ENCODE data around the gene ATE1. TPM values are rescaled to one million over a fixed set of nuclear protein-coding genes. Genes with fewer than 3 reads are reported as not detected.
A peak's percentile ranks its signal among the peaks of the same experiment; 100 is the strongest.

The ATE1 gene
- total RNA-seq, 1 donor from 2014 or later = 35.4 TPM

DNA sequence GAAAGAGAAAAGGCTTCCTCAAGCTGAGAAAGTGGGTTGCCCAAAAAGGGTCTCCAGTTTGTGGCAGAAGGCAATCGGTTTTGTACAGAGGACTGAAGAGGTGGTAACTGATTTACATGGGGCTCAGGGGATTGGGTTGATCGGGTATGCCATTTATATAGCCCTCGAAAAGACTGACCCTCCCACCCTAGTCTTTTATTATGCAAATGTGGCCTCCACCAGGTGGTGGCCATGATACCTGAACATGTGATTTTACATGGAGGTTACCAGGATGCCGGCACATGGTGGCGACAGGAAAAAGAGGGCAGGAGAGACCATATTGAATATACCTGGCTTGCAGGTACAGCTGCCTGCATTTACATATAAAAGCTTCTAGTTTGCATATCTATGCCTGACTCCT is 36.7 kb downstream of the ATE1 start:
- TF ChIP-seq, protein P1, sequence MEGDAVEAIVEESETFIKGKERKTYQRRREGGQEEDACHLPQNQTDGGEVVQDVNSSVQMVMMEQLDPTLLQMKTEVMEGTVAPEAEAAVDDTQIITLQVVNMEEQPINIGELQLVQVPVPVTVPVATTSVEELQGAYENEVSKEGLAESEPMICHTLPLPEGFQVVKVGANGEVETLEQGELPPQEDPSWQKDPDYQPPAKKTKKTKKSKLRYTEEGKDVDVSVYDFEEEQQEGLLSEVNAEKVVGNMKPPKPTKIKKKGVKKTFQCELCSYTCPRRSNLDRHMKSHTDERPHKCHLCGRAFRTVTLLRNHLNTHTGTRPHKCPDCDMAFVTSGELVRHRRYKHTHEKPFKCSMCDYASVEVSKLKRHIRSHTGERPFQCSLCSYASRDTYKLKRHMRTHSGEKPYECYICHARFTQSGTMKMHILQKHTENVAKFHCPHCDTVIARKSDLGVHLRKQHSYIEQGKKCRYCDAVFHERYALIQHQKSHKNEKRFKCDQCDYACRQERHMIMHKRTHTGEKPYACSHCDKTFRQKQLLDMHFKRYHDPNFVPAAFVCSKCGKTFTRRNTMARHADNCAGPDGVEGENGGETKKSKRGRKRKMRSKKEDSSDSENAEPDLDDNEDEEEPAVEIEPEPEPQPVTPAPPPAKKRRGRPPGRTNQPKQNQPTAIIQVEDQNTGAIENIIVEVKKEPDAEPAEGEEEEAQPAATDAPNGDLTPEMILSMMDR (conservative IDR thresholded peaks at IDR 0.05) = no peak
- Mint-ChIP-seq H3K4me3 (no peak overlapping the region), H3K9me3 (no peaks in the 10 kb centered on the region), H3K27ac (no peak overlapping the region), H3K36me3 (peaks cover 32% of the 10 kb centered on the region), H3K27me3 (no peaks in the 10 kb centered on the region), H3K4me1 (ENCODE audit: unreplicated experiment) (peaks cover 15% of the 10 kb centered on the region)
- DNase-seq (ENCODE audit: extremely low spot score, unreplicated experiment) = no peak

DNA sequence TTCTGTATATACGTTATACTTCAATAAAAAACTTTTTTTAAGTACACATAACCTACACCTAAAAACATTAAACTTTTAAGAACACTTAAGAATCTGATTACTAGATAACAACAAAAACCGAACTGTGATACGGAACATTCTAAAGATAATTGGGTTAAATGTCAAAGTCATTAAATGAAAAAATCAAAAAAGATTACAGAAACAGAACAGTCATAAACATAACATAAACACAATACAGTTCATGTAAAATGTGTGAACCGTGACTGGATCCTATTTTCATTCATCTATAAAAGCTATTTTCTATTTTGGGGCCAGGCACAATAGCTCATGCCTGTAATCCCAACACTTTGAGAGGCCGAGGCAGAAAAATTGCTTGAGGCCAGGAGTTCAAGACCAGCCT is 38.6 kb downstream of the ATE1 start:
- H3K9me3 Mint-ChIP-seq = no peaks in the 10 kb centered on the region
- H3K27ac Mint-ChIP-seq = no peak overlapping the region
- no peaks in the 10 kb centered on the region for H3K27me3 Mint-ChIP-seq
- H3K36me3 Mint-ChIP-seq = peaks cover 25% of the 10 kb centered on the region
- no peak overlapping the region for H3K4me3 Mint-ChIP-seq
- H3K4me1 Mint-ChIP-seq (ENCODE audit: unreplicated experiment) = peaks cover 15% of the 10 kb centered on the region
- DNase-seq (ENCODE audit: extremely low spot score, unreplicated experiment) = no peak
- TF ChIP-seq, protein P1 (conservative IDR thresholded peaks at IDR 0.05) = no peak

DNA sequence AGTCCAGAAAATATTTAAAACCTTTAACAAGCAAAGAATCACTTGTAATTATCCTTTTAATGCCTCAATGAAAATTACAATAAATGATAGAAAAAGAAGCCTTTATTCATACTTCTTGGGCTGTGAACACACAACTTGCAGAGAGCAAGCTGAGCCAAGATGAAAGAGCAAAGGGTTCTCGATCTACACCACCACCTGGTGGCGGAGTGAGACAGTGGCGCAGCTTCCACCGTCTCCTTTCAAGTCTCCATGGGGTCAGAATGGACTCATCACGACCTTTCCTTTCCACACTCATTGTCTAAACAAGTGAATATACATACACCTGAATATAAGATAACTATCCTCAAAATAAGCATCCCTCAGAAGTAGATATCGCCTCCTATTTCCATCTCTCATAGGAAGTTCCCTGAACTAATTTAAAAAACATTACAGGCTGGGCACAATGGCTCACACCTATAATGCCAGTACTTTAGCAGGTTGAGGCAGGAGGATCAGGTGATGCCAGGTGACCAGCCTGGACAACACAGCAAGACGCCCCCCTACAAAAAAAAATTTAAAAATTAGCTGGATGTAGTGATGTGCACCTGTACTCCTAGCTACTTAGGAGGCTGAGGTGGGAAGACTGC is 40.7 kb downstream of the ATE1 start:
- Mint-ChIP-seq H3K36me3 (peaks cover 24% of the 10 kb centered on the region), H3K27ac (no peak overlapping the region), H3K9me3 (no peaks in the 10 kb centered on the region), H3K4me3 (no peak overlapping the region), H3K27me3 (no peaks in the 10 kb centered on the region), H3K4me1 (ENCODE audit: unreplicated experiment) (peaks cover 14% of the 10 kb centered on the region)
- TF ChIP-seq, protein P1 (conservative IDR thresholded peaks at IDR 0.05) = peak; percentile 91
- DNase-seq (ENCODE audit: extremely low spot score, unreplicated experiment) = no peak

DNA sequence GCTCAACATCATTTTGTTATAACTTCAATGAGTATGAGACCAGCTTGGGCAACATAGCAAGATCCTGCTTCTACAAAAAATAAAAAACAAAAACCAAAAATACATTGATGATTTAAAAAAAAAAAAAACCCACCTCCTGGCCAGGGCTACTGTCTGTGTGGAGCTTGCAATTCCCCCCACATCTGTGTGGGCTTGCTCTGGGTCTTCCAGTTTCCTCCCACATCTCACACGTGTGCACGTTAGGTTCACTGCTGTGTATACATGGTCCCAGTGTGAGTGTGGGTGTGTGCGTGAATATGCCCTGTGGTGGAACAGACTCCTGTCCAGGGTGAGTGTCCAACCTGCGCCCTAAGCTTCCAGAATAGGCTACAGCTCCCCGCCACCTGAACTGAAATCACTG is 41.6 kb downstream of the ATE1 start:
- TF ChIP-seq, protein P1 (conservative IDR thresholded peaks at IDR 0.05) = no peak
- Mint-ChIP-seq H3K4me3 (no peak overlapping the region), H3K27me3 (no peaks in the 10 kb centered on the region), H3K27ac (no peak overlapping the region), H3K36me3 (peaks cover 19% of the 10 kb centered on the region), H3K9me3 (no peaks in the 10 kb centered on the region), H3K4me1 (ENCODE audit: unreplicated experiment) (peaks cover 12% of the 10 kb centered on the region)
- no peak for DNase-seq (ENCODE audit: extremely low spot score, unreplicated experiment)

DNA sequence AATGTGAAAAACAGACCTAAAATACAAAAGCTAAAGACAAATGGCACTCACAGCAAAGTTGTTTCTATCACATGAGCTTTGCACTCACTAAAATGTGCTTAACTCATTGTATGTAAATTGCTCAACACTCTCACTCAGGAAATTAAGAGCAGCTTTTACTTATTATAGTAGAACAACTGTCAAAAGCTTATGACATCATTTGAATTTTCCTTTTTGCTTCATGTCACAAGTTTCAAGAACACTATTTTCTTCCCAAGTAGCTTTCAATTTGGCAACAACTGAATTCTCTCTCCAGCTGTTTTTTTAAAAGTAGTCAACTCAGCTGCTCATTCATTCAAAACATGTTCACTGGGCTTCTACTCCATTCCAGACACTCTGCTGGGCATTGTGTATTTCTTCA is 46.9 kb downstream of the ATE1 start:
- no peaks in the 10 kb centered on the region for H3K27me3 Mint-ChIP-seq
- H3K4me1 Mint-ChIP-seq (ENCODE audit: unreplicated experiment) = peaks cover 5% of the 10 kb centered on the region
- TF ChIP-seq, protein P1 (conservative IDR thresholded peaks at IDR 0.05) = no peak
- H3K4me3 Mint-ChIP-seq = no peak overlapping the region
- peaks cover 28% of the 10 kb centered on the region for H3K36me3 Mint-ChIP-seq
- H3K9me3 Mint-ChIP-seq = no peaks in the 10 kb centered on the region
- H3K27ac Mint-ChIP-seq = no peak overlapping the region
- DNase-seq (ENCODE audit: extremely low spot score, unreplicated experiment) = no peak

DNA sequence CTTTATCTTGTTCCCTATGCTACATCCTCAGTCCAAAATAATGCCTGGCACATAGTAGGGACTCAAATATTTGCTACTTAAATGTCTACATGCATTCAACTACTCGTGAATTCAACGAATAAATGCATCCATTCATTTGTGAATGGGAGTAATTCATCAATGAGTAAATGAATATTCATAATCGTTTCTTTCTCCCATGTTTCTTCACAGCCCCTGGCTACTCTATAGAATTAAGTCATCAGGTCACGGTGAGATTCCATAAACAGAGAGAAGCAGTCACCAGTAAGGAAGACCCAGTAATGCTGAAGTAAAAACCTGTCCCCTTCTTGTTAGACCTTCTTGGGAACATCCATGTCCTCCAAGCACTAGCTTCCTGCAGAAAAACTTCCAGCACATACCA is 48.4 kb downstream of the ATE1 start:
- Mint-ChIP-seq H3K27ac (no peak overlapping the region), H3K9me3 (no peaks in the 10 kb centered on the region), H3K4me1 (ENCODE audit: unreplicated experiment) (peaks cover 5% of the 10 kb centered on the region), H3K4me3 (no peak overlapping the region), H3K27me3 (no peaks in the 10 kb centered on the region), H3K36me3 (peaks cover 32% of the 10 kb centered on the region)
- no peak for DNase-seq (ENCODE audit: extremely low spot score, unreplicated experiment)
- TF ChIP-seq, protein P1 (conservative IDR thresholded peaks at IDR 0.05) = no peak
